NB4 (cell line): ENCODE data around the gene CDC25C.

ENCODE experiments used
- CTCF ChIP-seq: IDR thresholded peaks from one replicate; pipeline ENCODE4 v1.5.1; 2012; ENCODE audit warnings: low read depth, low read length
- MAX ChIP-seq: IDR thresholded peaks from 2 replicates; pipeline ENCODE4 v1.6.1; 2011; ENCODE audit warnings: low read depth, low read length
- MYC ChIP-seq: IDR thresholded peaks from 2 replicates; pipeline ENCODE4 v1.6.1; 2011; ENCODE audit warnings: low read depth, low read length
- POLR2A ChIP-seq: IDR thresholded peaks from 2 replicates; pipeline ENCODE4 v1.6.1; 2011; ENCODE audit warnings: mild to moderate bottlenecking; ENCODE audit not compliant: insufficient read length; ENCODE audit errors: extremely low read depth

- TF ChIP-seq CTCF (no peak), MAX (no peak), POLR2A (no peak), MYC (no peak)
Observed at GRCh38 chr5:138257583-138257982, 74.0 kb downstream of the CDC25C start.
